ENCODE data around the gene TAF1A.

The TAF1A gene

GRCh38 chr1:222535455-222535854 lies 54.3 kb downstream of the TAF1A start:
- no peak for DNase-seq (ENCODE audit: low read depth in 2 of 2)

- DNase-seq (ENCODE audit: low read depth in 2 of 2) = no peak
Measured at GRCh38 chr1:222530852-222531251, 58.9 kb downstream of the TAF1A start.

GRCh38 chr1:222529916-222530315 lies 59.8 kb downstream of the TAF1A start:
- no peak for DNase-seq (ENCODE audit: low read depth in 2 of 2)

GRCh38 chr1:222529181-222529580 lies 60.6 kb downstream of the TAF1A start:
- DNase-seq (ENCODE audit: low read depth in 2 of 2) = no peak

- DNase-seq (ENCODE audit: low read depth in 2 of 2) = no peak
Measured at GRCh38 chr1:222525951-222526350, 63.8 kb downstream of the TAF1A start.

- no peak for DNase-seq (ENCODE audit: low read depth in 2 of 2)
Measured at GRCh38 chr1:222523852-222524251, 65.9 kb downstream of the TAF1A start.

GRCh38 chr1:222522105-222522915 lies 67.4 kb downstream of the TAF1A start:
- no peak for DNase-seq (ENCODE audit: low read depth in 2 of 2)

GRCh38 chr1:222521299-222522104 lies 68.2 kb downstream of the TAF1A start:
- DNase-seq (ENCODE audit: low read depth in 2 of 2) = no peak

Data from stimulated activated CD4-positive, alpha-beta T cell treated with anti-CD3 and anti-CD28 coated beads, Interleukin-1b, Interleukin-23, amount 100 ng/mL, for 4 hours (primary cell).